Activated T-cell treated with anti-CD3 and anti-CD28 coated beads for 48 hours (primary cell): ENCODE results near the gene LTB.
"Not testable (repeated sequence)": the region's sequence is repeated elsewhere in the genome, so short reads cannot be mapped to it uniquely, and the experiment has no call there.

ENCODE experiments used
- DNase-seq: peaks from one replicate; pipeline ENCODE4 v3.0.0-alpha.2; 2020; ENCODE audit warnings: low read depth

The LTB gene

DNA sequence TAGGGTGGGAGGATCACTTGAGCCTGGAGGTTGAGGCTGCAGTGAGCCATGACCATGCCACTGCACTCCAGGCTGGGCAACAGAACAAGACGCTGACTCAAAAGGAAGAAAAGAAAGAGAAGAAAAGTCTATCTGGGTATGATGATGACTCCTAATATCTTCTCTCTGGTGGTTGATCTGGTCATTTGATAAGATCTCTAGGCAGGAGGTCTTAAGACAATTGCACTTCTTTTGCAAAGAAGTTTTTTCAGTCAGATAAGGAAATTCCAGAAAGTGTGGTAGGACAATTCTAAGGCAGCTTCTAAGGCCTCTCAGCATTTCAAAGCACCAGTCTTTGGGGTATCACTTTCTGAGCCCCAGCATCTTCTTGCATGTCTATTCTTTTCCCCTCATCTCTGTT, 25.1 kb upstream of the LTB start:
- no peak for DNase-seq

DNA sequence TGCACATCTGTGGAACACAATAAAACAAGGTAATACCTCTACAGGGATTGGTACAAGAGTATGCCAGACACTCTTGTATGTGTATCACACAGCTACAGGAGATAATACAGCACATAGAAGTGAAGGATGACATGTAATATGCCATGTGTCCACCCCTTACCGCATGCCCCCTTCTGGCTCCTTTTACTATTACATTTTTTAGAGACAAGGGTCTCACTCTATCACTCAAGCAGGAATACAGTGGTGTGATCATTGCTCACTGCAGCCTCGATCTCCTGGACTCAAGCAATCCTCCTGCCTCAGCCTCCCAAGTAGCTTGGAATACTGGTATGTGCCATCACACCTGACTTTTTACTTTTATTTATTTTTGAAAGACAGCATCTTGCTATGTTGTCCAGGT, 14.8 kb upstream of the LTB start:
- DNase-seq = no peak

- DNase-seq = no peak
These were observed 10.2 kb upstream of the LTB start for GRCh38 chr6:31592396-31592771.

GRCh38 chr6:31590691-31591090, 8.5 kb upstream of the LTB start:
- DNase-seq = not testable (repeated sequence)

DNA sequence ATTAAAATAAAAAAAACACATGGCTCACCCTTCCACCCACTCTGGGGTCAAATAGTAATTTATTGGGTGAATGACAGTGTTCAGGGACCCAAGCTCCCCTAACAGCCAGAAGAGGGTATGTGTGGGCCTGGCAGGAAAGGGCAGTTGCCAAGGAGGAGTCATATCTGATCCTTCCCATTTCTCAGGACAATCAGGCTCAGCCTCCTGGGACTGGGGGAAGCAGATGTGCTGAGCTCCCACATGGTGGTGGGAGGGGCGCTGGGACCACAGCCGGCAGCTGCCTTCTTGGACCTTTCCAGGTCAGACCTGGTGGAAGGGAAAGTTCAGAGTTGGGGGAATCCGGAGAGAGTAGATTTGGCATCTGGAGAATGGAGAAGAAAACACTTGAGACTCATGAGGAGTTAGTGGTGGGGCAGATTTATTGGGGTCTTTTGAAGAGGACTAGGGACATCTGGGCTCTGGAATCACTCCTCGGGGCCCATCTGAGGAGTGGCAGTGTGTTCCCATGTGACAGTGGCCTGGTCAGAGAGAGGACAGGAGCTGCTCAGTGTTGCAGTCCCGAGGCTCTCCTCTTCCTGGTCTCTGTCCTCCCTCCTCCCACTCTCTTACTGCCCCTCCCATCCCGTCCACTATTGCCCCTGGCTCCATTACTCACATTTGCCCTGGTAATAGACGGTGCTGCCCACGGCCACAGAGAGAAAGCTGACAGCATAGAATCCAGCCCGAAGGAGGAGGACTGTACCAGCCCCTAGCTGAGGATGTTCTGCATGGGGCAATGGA, 6.8 kb upstream of the LTB start:
- DNase-seq = no peak

DNA sequence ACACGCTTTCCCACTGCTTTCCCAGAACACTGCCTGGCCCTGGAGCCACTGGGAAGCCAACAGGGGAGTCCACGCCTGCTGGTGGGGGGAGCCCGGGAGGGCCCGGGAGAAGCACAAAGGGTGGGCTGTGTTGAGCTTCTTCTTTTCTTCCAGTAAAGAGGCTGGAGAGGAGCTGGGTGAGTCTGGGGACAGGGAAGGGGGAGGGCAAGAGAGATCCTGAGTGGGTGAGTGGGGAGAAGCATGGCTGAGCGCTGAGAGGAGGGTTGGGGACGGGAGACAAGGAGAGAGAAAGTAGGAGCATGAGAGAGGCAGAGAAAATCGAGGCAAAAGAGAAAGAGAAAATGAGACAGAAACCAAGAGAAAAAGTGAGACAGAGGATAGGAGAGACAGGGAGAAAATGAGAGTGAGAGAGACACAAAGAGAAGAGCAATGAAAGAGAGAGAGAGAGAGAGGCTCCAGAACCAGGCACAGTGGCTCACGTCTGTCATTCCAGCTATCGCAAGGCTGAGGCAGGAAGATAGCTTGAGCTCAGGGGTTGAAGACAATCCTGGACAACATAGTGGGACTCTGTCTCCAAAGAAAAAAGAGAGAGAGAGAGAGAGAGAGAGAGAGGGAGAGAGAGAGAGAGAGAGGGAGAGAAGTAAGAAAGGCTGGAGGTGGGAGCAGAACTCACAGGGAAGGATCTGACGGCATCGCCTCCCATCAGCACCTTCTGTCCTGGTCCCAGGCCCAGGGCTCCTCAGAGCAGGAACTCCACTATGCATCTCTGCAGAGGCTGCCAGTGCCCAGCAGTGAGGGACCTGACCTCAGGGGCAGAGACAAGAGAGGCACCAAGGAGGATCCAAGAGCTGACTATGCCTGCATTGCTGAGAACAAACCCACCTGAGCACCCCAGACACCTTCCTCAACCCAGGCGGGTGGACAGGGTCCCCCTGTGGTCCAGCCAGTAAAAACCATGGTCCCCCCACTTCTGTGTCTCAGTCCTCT, 5.9 kb upstream of the LTB start:
- no peak for DNase-seq

GRCh38 chr6:31586599-31587281, 4.5 kb upstream of the LTB start:
- DNase-seq = no peak

- no peak for DNase-seq
These were observed 3.8 kb upstream of the LTB start, which contains the start of gene LST1 for GRCh38 chr6:31586008-31586407. LST1 (plus strand) TSS chr6:31586277; CDS start chr6:31587300, 1,023 bp downstream.

- DNase-seq = no peak
These were observed 3.3 kb upstream of the LTB start for GRCh38 chr6:31585491-31585890.

DNA sequence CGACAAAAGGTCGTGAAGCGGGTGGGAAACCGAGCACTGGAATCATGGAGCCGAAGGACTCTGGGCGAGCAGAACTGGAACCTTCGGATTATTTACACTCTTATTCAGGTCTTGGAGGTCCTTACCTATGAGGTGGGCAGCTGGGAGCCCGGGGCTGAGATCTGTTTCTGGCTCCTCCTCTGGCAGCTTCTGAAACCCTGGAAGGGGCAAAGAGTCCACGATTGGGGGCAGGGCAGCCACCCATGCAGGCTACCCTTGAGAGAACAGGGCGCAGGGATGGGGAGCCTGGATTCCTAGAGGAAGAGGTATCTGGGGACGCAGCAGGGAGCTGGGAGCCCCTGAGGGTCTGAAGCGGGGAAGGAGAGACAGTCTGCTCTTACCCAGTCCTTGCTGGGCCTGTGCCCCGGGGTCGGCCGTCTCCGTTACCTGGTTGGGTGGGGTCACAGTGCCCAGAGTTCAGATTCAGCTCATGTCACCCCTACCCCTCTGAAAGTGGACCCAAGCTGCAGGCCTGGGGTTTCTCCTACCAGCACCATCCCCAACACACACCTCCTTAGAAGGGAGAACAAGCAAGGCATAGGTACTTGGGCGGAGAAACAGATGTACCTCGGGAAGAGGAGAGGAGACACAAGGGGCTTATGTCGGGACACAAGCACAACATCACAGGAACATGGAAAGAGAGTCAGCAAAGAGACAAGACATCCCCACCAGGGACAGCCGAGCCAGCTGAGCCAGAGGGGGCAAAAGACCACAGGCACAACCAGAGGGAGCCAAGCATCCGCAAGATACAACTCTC, 592 bp downstream of the LTB start:
- no peak for DNase-seq

DNA sequence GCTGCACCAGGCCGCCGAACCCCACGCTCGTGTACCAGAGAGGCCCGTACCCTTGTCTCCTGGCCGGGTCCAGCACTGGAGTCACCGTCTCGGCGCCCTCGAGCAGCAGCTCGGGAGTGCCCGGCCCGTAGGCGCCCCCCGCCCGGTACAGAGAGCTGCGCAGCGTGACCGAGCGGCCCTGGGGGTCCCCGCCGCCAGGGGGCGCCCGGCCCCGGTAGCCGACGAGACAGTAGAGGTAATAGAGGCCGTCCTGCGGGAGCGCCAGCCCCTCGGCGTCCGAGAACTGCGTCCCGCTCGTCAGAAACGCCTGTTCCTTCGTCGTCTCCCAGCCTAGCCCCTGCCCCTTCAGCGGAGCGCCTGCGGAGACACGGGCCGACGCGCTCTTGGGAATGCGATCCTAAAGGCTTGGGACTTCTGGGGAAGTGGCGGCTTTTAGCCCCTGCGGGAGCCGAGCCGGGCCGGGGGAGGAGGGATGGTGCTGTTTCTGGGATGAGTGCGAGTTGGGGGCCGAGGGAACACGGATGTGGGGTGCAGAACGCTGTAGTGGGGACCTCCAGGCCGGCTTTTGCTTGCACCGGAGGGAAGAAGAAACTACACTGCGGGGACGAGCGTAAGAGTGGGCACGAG, 1.3 kb downstream of the LTB start:
- DNase-seq = peak; percentile 90

DNA sequence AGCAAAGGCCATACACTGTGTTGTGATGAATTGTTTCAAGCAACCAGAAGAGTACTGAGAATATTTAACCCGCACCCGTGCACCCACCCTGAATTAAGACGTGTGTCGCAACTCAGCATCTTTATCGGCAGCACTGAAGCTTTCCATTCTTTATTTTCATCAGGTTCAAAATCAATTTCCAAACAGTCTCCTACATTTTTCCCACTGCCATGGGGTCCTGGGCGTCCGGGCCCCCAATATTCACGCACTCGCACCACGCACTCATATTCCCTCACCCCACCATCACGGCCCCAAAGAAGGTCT, 1.8 kb downstream of the LTB start:
- DNase-seq = no peak

DNA sequence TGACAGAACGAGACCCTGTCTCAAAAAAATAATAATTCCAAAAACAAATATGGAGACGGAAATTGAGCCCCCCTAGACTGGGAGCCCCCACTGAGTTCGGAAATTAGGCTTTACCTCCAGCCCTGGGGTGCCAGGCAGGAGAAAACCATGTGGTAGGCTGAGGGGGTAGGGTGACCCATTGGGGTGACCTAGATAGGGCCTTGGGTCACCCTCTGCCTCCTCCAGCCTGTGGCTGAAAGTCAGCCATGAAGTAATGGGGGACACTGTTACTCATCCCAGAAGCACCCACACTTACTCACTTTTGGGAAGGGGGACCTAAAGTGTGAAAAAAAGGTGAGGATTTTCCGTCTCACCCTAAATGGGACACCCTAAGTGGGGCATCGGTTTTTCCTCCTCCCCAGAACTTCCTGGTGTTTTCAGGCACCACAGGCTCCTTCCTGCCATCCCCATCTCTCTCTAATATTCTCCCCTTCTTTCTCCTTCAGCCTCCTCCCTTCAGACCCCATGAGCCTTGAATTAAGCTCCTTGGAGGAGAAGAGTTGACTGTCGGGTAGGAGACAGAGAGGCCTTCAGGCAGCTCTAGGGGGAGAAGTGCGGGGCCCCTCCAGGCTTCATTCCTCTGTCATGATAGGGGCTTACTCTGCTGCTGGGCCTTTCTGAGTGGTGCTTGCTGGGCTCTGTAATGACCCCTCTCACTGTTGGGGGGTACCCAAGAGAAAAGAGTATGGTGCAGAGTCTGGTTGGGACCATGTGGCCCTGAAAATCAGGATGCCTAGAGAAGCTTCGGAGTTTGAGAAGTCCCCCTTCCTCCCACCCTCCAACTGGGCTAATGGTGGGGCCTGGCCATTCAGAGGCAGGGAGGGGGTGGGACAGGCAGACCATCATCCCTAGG, 2.4 kb downstream of the LTB start:
- no peak for DNase-seq

GRCh38 chr6:31579119-31579505, 3.1 kb downstream of the LTB start:
- no peak for DNase-seq

DNA sequence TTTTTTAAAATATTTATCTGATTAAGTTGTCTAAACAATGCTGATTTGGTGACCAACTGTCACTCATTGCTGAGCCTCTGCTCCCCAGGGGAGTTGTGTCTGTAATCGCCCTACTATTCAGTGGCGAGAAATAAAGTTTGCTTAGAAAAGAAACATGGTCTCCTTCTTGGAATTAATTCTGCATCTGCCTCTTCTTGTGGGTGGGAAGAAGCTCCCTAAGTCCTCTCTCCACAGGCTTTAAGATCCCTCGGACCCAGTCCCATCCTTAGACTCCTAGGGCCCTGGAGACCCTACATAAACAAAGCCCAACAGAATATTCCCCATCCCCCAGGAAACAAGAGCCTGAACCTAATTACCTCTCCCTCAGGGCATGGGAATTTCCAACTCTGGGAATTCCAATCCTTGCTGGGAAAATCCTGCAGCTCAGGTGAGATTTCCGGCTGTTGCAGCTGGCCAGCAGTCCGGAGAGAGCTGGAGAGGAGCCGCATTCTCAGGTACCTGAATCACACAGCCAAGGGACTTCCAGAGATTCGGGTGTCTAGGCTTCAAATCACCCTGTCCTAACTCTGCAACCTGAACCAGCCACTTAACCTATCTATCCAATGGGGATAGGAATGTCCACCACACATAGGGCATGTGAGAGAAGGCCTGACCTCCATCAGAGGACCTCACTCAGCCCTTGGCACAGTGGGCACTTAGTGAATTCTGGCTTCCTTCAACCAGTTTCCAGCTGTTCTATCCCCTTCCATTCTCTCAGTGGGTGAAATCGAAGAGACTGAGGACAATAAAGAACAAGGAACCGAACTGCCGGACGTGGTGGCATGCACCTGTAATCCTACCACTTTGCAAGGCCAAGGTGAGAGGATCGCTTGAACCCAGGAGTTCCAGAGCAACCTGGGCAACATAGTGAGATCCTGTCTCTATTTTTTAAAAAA, 3.8 kb downstream of the LTB start:
- DNase-seq = no peak

GRCh38 chr6:31577579-31577966, 4.7 kb downstream of the LTB start:
- no peak for DNase-seq

DNA sequence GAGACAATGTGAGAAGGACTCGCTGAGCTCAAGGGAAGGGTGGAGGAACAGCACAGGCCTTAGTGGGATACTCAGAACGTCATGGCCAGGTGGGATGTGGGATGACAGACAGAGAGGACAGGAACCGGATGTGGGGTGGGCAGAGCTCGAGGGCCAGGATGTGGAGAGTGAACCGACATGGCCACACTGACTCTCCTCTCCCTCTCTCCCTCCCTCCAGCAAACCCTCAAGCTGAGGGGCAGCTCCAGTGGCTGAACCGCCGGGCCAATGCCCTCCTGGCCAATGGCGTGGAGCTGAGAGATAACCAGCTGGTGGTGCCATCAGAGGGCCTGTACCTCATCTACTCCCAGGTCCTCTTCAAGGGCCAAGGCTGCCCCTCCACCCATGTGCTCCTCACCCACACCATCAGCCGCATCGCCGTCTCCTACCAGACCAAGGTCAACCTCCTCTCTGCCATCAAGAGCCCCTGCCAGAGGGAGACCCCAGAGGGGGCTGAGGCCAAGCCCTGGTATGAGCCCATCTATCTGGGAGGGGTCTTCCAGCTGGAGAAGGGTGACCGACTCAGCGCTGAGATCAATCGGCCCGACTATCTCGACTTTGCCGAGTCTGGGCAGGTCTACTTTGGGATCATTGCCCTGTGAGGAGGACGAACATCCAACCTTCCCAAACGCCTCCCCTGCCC, 5.2 kb downstream of the LTB start:
- no peak for DNase-seq

- DNase-seq = no peak
These were observed 6.1 kb downstream of the LTB start for GRCh38 chr6:31575952-31576685.
